IMR-90 (cell line): ENCODE measurements around the gene NOBOX. TPM values are rescaled to one million over a fixed set of nuclear protein-coding genes. Genes with fewer than 3 reads are reported as not detected.

Experiments
- ATAC-seq: fragments of 200-7000 bp; cut with Tn5 transposase; 2 replicates; pipeline ENCODE4 v1.9.1; 2020; ENCODE audit warnings: low read depth, mild to moderate bottlenecking, moderate library complexity
- BruUV-seq: library from RNA; stranded (reverse); fragments of 400-500 nt; replicated peaks from 2 replicates; lab custom pipeline; 2021; lab: Mats Ljungman, UMichigan
- CTCF ChIA-PET: fragments of 300-600 bp; formaldehyde crosslinking; extraction: SDS; loops from one replicate; lab custom pipeline; 2021; ENCODE audit warnings: antibody characterized with exemption; lab: Yijun Ruan, JAX
- POLR2A ChIA-PET: fragments of 300-600 bp; sonication (Branson Sonifier 250); formaldehyde crosslinking; loops from one replicate; lab custom pipeline; 2022; ENCODE audit warnings: antibody characterized with exemption; ENCODE audit not compliant: unreplicated experiment; lab: Charles Lee
- DNase-seq: peaks from one replicate; pipeline ENCODE4 v3.0.0; 2013
- H2AFZ ChIP-seq: replicated peaks from 2 replicates; pipeline ENCODE3; 2013; ENCODE audit warnings: low read length, mild to moderate bottlenecking; ENCODE audit not compliant: poor library complexity
- H2AK5ac ChIP-seq: 2 replicates; pipeline ENCODE4 v1.6.1; 2013; ENCODE audit warnings: low read depth, low read length, inconsistent platforms
- H2AK9ac ChIP-seq: replicated peaks from 2 replicates; pipeline ENCODE3; 2013; ENCODE audit warnings: mild to moderate bottlenecking, low read depth, low read length, moderate library complexity; ENCODE audit not compliant: poor library complexity
- H2BK120ac ChIP-seq: 2 replicates; pipeline ENCODE4 v1.6.1; 2013; ENCODE audit warnings: low read depth, low read length, inconsistent platforms
- H2BK15ac ChIP-seq: 3 replicates; pipeline ENCODE4 v1.6.1; 2013; ENCODE audit warnings: low read depth, low read length, inconsistent platforms
- H2BK20ac ChIP-seq: 2 replicates; pipeline ENCODE4 v1.6.1; 2013; ENCODE audit warnings: low read depth, mild to moderate bottlenecking, inconsistent platforms, low read length, moderate library complexity
- H2BK5ac ChIP-seq: 2 replicates; pipeline ENCODE4 v1.6.1; 2013; ENCODE audit warnings: mild to moderate bottlenecking, low read depth, low read length, inconsistent platforms; ENCODE audit not compliant: poor library complexity, severe bottlenecking
- H3K14ac ChIP-seq: replicated peaks from 2 replicates; pipeline ENCODE4 v1.6.1; 2013; ENCODE audit warnings: low read depth, low read length, inconsistent platforms
- H3K18ac ChIP-seq: 2 replicates; pipeline ENCODE4 v1.6.1; 2013; ENCODE audit warnings: low read depth, low read length, control low read depth
- H3K23ac ChIP-seq: 2 replicates; pipeline ENCODE4 v1.6.1; 2013; ENCODE audit warnings: low read depth, low read length, inconsistent platforms
- H3K27ac ChIP-seq: 2 replicates; pipeline ENCODE4 v1.5.1; 2013; ENCODE audit warnings: mild to moderate bottlenecking, control low read depth, low read length; ENCODE audit not compliant: insufficient read depth
- H3K27me3 ChIP-seq: 2 replicates; pipeline ENCODE4 v1.6.1; 2013; ENCODE audit warnings: low read length; ENCODE audit not compliant: control insufficient read depth, insufficient read depth
- H3K36me3 ChIP-seq: 2 replicates; pipeline ENCODE4 v1.6.1; 2013; ENCODE audit warnings: low read length, mixed read lengths; ENCODE audit not compliant: control insufficient read depth, insufficient read depth
- H3K4ac ChIP-seq: 2 replicates; pipeline ENCODE4 v1.6.1; 2013; ENCODE audit warnings: low read depth, low read length, inconsistent platforms
- H3K4me1 ChIP-seq: 2 replicates; pipeline ENCODE4 v1.6.1; 2013; ENCODE audit warnings: low read length, mixed read lengths; ENCODE audit not compliant: control insufficient read depth, insufficient read depth
- H3K4me2 ChIP-seq: 2 replicates; pipeline ENCODE4 v1.6.1; 2013; ENCODE audit warnings: low read depth, mild to moderate bottlenecking, control low read depth, low read length, moderate library complexity
- H3K4me3 ChIP-seq: 2 replicates; pipeline ENCODE4 v1.5.1; 2013; ENCODE audit warnings: low read depth, mild to moderate bottlenecking, control low read depth, low read length, moderate library complexity; ENCODE audit not compliant: insufficient read depth
- H3K56ac ChIP-seq: 2 replicates; pipeline ENCODE4 v1.6.1; 2013; ENCODE audit warnings: low read length, inconsistent platforms; ENCODE audit not compliant: insufficient read depth; ENCODE audit errors: extremely low read depth
- H3K79me1 ChIP-seq, 2 experiments: 2 replicates each; pipeline ENCODE4 v1.6.1; 2013; ENCODE audit warnings: low read length in 2 of 2, inconsistent platforms in 1 of 2, low read depth in 1 of 2
- H3K9ac ChIP-seq: 2 replicates; pipeline ENCODE4 v1.6.1; 2013; ENCODE audit warnings: low read depth, low read length, control low read depth
- H3K9me1 ChIP-seq: 2 replicates; pipeline ENCODE4 v1.6.1; 2013; ENCODE audit warnings: low read length, inconsistent platforms; ENCODE audit not compliant: insufficient read depth
- H3K9me3 ChIP-seq: 2 replicates; pipeline ENCODE4 v1.6.1; 2013; ENCODE audit warnings: low read length; ENCODE audit not compliant: control insufficient read depth, insufficient read depth
- H4K20me1 ChIP-seq: 2 replicates; pipeline ENCODE4 v1.6.1; 2013; ENCODE audit warnings: low read length, inconsistent platforms; ENCODE audit not compliant: insufficient read depth
- H4K5ac ChIP-seq: 2 replicates; pipeline ENCODE4 v1.6.1; 2013; ENCODE audit warnings: mild to moderate bottlenecking, low read depth, low read length, control low read depth
- H4K8ac ChIP-seq, 2 experiments: 2 replicates each; pipeline ENCODE4 v1.6.1; 2013; ENCODE audit warnings: low read depth in 2 of 2, low read length in 2 of 2, control low read depth in 1 of 2, inconsistent platforms in 1 of 2
- H4K91ac ChIP-seq: 2 replicates; pipeline ENCODE4 v1.6.1; 2013; ENCODE audit warnings: low read depth, low read length, inconsistent platforms; ENCODE audit not compliant: insufficient read depth
- BHLHE40 ChIP-seq: fragments of 150-350 bp; IDR thresholded peaks from 2 replicates; pipeline ENCODE4 v1.6.1; 2016; ENCODE audit warnings: mild to moderate bottlenecking, low read depth, low read length
- CEBPB ChIP-seq: IDR thresholded peaks from 2 replicates; pipeline ENCODE4 v1.6.1; 2012; ENCODE audit warnings: low read depth, low read length, improper control_type of control experiment
- CHD1 ChIP-seq: IDR thresholded peaks from 2 replicates; pipeline ENCODE4 v1.6.1; 2012; ENCODE audit warnings: low read depth, low read length, improper control_type of control experiment
- MAFK ChIP-seq: IDR thresholded peaks from 2 replicates; pipeline ENCODE4 v1.6.1; 2012; ENCODE audit warnings: low read depth, low read length, improper control_type of control experiment
- NFE2L2 ChIP-seq: fragments of 150-350 bp; IDR thresholded peaks from 2 replicates; pipeline ENCODE4 v1.6.1; 2016; ENCODE audit warnings: low read depth, mild to moderate bottlenecking, low read length
- RAD21 ChIP-seq: IDR thresholded peaks from 2 replicates; pipeline ENCODE4 v1.6.1; 2012; ENCODE audit warnings: low read length, improper control_type of control experiment
- RFX5 ChIP-seq: IDR thresholded peaks from 2 replicates; pipeline ENCODE4 v1.8.0; 2012; ENCODE audit warnings: low read depth, mild to moderate bottlenecking, low read length, moderate library complexity
- WGBS, 2 experiments: methylation state at CpG; one replicate each; pipeline versions ENCODE4 v1.1.5 to v1.1.7; 2013; ENCODE audit warnings: missing lambda C conversion rate in 2 of 2; ENCODE audit not compliant: insufficient read length in 1 of 2; ENCODE audit errors: extremely low coverage in 2 of 2; 5-methylcytosine and 5-hydroxymethylcytosine counted together
- dilution Hi-C: fragments of 300-500 bp; cut with HindIII; formaldehyde crosslinking; loops from one replicate; pipeline ENCODE4 v1.14.3; 2018; ENCODE audit warnings: low sequenced_read_pairs; ENCODE audit not compliant: unreplicated experiment
- in situ Hi-C: fragments of 300-500 bp; cut with MboI; formaldehyde crosslinking; loops from 3 replicates; pipeline ENCODE4 v1.14.3; 2019; ENCODE audit warnings: low sequenced_read_pairs, inconsistent platforms, mixed read lengths
- intact Hi-C: fragments of 100-400 bp; cut with micrococcal nuclease; formaldehyde crosslinking; loops from 2 replicates; pipeline ENCODE4 v1.10.0; 2022
- polyA plus RNA-seq, 3 experiments: library from polyadenylated mRNA; depleted of rRNA; stranded (reverse); fragments of >200 nt; gene quantifications; 2 replicates each; pipeline ENCODE4 v1.2.3, GENCODE V29; 2012; ENCODE audit warnings: low replicate concordance in 1 of 3
- total RNA-seq: library from RNA; depleted of rRNA; stranded (reverse); fragments of >200 nt; gene quantifications from 2 replicates; pipeline ENCODE4 v1.2.3, GENCODE V29; 2012
- TF ChIP-seq, protein P1 (sequence below): fragments of 150-350 bp; IDR thresholded peaks from 2 replicates; pipeline ENCODE4 v1.6.1; 2017; ENCODE audit warnings: mild to moderate bottlenecking, antibody characterized with exemption, low read length, low read depth
- TF ChIP-seq, protein P2 (sequence below): conservative IDR thresholded peaks from 2 replicates; pipeline ENCODE4 v1.5.1; 2012; ENCODE audit warnings: mild to moderate bottlenecking, low read depth, low read length, improper control_type of control experiment

The NOBOX gene
- total and polyA plus RNA-seq, 2 of the 4 experiments (the other 2 are of a cell fraction) = not detected

DNA sequence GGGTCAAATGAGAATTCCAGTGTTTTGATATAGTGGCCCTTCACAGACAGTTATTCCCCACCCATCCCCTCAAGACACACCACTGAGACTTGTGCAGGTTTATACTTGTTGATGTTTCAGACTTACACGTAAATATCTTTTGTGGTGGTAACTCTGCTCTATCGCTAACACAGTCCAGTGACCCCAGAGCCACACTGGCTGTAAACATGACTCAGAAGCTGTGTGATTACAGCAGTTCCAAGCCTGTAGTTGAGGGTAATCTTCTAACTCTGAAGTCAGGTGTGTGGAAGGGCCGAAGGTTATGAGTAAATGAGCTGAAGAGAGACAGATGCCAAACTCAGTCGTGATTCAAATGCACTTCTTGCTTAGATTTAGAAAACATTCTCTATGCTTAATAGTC lies 19.4 kb downstream of the NOBOX start:
- no peak overlapping the region for H3K14ac ChIP-seq
- H3K36me3 ChIP-seq = no peaks in the 10 kb centered on the region
- H3K9me3 ChIP-seq = peaks cover 6% of the 10 kb centered on the region
- no peak overlapping the region for H3K56ac ChIP-seq
- BruUV-seq = no TSS peak
- H4K5ac ChIP-seq = no peak overlapping the region
- no peak overlapping the region for H3K9ac ChIP-seq
- no peak overlapping the region for H2BK20ac ChIP-seq
- no peak overlapping the region for H2BK5ac ChIP-seq
- no peak overlapping the region for H3K4me2 ChIP-seq
- ATAC-seq = no peak
- no peak overlapping the region for H3K23ac ChIP-seq
- H3K9me1 ChIP-seq = no peaks in the 10 kb centered on the region
- H2BK15ac ChIP-seq = no peak overlapping the region
- no peaks in the 10 kb centered on the region for H4K20me1 ChIP-seq
- no peak overlapping the region for H3K27ac ChIP-seq
- ChIA-PET POLR2A (no interaction called here), CTCF (no interaction called here)
- intact Hi-C loops = no loop called here
- no peak overlapping the region for H3K4ac ChIP-seq
- no peak overlapping the region for H3K4me3 ChIP-seq
- no peaks in the 10 kb centered on the region for H3K27me3 ChIP-seq
- no peak overlapping the region for H2AK9ac ChIP-seq
- TF ChIP-seq, protein P1, sequence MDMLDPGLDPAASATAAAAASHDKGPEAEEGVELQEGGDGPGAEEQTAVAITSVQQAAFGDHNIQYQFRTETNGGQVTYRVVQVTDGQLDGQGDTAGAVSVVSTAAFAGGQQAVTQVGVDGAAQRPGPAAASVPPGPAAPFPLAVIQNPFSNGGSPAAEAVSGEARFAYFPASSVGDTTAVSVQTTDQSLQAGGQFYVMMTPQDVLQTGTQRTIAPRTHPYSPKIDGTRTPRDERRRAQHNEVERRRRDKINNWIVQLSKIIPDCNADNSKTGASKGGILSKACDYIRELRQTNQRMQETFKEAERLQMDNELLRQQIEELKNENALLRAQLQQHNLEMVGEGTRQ = no peak
- TF ChIP-seq, protein P2, sequence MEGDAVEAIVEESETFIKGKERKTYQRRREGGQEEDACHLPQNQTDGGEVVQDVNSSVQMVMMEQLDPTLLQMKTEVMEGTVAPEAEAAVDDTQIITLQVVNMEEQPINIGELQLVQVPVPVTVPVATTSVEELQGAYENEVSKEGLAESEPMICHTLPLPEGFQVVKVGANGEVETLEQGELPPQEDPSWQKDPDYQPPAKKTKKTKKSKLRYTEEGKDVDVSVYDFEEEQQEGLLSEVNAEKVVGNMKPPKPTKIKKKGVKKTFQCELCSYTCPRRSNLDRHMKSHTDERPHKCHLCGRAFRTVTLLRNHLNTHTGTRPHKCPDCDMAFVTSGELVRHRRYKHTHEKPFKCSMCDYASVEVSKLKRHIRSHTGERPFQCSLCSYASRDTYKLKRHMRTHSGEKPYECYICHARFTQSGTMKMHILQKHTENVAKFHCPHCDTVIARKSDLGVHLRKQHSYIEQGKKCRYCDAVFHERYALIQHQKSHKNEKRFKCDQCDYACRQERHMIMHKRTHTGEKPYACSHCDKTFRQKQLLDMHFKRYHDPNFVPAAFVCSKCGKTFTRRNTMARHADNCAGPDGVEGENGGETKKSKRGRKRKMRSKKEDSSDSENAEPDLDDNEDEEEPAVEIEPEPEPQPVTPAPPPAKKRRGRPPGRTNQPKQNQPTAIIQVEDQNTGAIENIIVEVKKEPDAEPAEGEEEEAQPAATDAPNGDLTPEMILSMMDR = no peak
- no peak for TF ChIP-seq RFX5
- TF ChIP-seq BHLHE40 = no peak
- TF ChIP-seq MAFK = no peak
- no peak for TF ChIP-seq NFE2L2
- no peak for TF ChIP-seq CHD1
- TF ChIP-seq RAD21 = no peak
- no peak for TF ChIP-seq CEBPB
- no CpG with 5 or more reads among the region's 4 CpGs for WGBS, 2 experiments
- H4K8ac ChIP-seq = no peak overlapping the region
- H2AFZ ChIP-seq = no peak overlapping the region
- no peak overlapping the region for H4K91ac ChIP-seq
- in situ Hi-C loops = loop anchor here (25.0 kb wide), 1 partner anchor 197 kb away; the partner anchor contains the start of genes ARHGEF35 and CTAGE4
- no peak overlapping the region for H2BK120ac ChIP-seq
- dilution Hi-C loops = no loop called here
- H3K18ac ChIP-seq = no peak overlapping the region
- H3K79me1 ChIP-seq = no peaks in the 10 kb centered on the region
- H2AK5ac ChIP-seq = no peak overlapping the region
- no peak for DNase-seq
- H3K4me1 ChIP-seq = no peaks in the 10 kb centered on the region
